Adrenal gland (tissue), 12 donors: ENCODE results near the gene SNRNP200. TPM values are rescaled to one million over a fixed set of nuclear protein-coding genes. Genes with fewer than 3 reads are reported as not detected.

Source experiments
- DNase-seq, 7 donors: peaks; one replicate each; pipeline ENCODE4 v3.0.0-alpha.2; 2019 to 2020
- H3K27ac ChIP-seq, 5 donors: fragments of 200-600 bp; sonication (generic) in 4 of 5; 1 replicate in 3 of 5; 2 replicates in 2 of 5; pipeline versions ENCODE4 v1.5.1 to v1.8.0; 2016 to 2020; ENCODE audit warnings: mild to moderate bottlenecking in 1 of 5
- H3K27me3 ChIP-seq: fragments of 200-600 bp; 2 replicates; pipeline ENCODE4 v1.8.0; 2021
- H3K36me3 ChIP-seq, 2 donors: fragments of 200-600 bp; replicated peaks in 1 of 2; 1 replicate in 1 of 2; 2 replicates in 1 of 2; pipeline versions ENCODE4 v1.5.1 to v1.8.0; 2018 to 2022
- H3K4me1 ChIP-seq, 2 donors: fragments of 200-600 bp; replicated peaks in 1 of 2; 1 replicate in 1 of 2; 2 replicates in 1 of 2; pipeline versions ENCODE4 v1.5.1 to v1.8.0; 2018 to 2021
- H3K4me3 ChIP-seq, 4 donors: fragments of 200-600 bp; sonication (generic) in 3 of 4; one replicate each; pipeline ENCODE4 v1.5.1; 2016 to 2018
- H3K9me3 ChIP-seq, 3 donors: fragments of 200-600 bp; sonication (generic) in 1 of 3; replicated peaks in 1 of 3; 1 replicate in 2 of 3; 2 replicates in 1 of 3; pipeline versions ENCODE4 v1.5.1 to v1.8.0; 2016 to 2021
- CTCF ChIP-seq, 6 experiments: fragments of 450-650 bp in 4 of 6; fragments of 200-600 bp in 2 of 6; sonication (generic) in 1 of 6; IDR thresholded peaks; 1 replicate in 5 of 6; 2 replicates in 1 of 6; pipeline versions ENCODE4 v1.5.1 to v1.8.0; 2016 to 2021; ENCODE audit warnings: antibody characterized with exemption in 6 of 6, mild to moderate bottlenecking in 2 of 6, moderate library complexity in 1 of 6
- POLR2A ChIP-seq, 2 donors: fragments of 450-650 bp; IDR thresholded peaks; one replicate each; pipeline ENCODE4 v1.6.1; 2017; ENCODE audit warnings: antibody characterized with exemption in 2 of 2, mild to moderate bottlenecking in 2 of 2, moderate library complexity in 1 of 2
- WGBS, 4 donors: extraction: QIAGEN DNeasy Blood & Tissue Kit in 2 of 4; methylation state at CpG; one replicate each; pipeline versions ENCODE4 v1.1.5 to v1.1.7; 2013 to 2017; 5-methylcytosine and 5-hydroxymethylcytosine counted together
- intact Hi-C, 2 donors: fragments of 100-400 bp; cut with DNase I; formaldehyde crosslinking; loops; one replicate each; pipeline versions ENCODE4 v1.14.1 to v1.15.0; 2022 to 2023
- polyA plus RNA-seq, 3 donors: library from polyadenylated mRNA; stranded (reverse); fragments of 200-250 nt in 2 of 3; fragments of 350-450 nt in 1 of 3; fragmentation: Illumina TruSeq in 1 of 3; extraction: RNeasy Lipid Tissue Mini Kit (QIAGEN cat#74804) in 1 of 3; gene quantifications; one replicate each; pipeline ENCODE4 v1.2.3, GENCODE V29; 2013 to 2014
- total RNA-seq, 9 donors: library from RNA; depleted of rRNA in 4 of 9; stranded (reverse); fragments of >200 nt in 4 of 9; fragments of 120-200 nt in 1 of 9; fragmentation: NEBNext Ultra II Directional in 1 of 9; extraction: Animal tissue kit (Norgen Biotek cat#: 25700) in 1 of 9; gene quantifications; one replicate each; pipeline versions ENCODE4 v1.1.0 to v1.2.4, GENCODE V29; 2013 to 2023
- donor health status: healthy with polysubstance abuse.
- donor health status: Bipolar disorder and iron deficiency.
- donor health status: DM: yes; HTN: yes; CAD: no.
- donor health status: DM: no; HTN: no; CAD: no.
- donor health status: DM: no; HTN: no; CAD: no.
- donor health status: DM: yes; HTN: yes; CAD: no.

SNRNP200 gene
- total and polyA plus RNA-seq, 12 donors = 50.4 to 117 (median 96.1) TPM

- Histone ChIP-seq H3K27me3 (peaks cover 17% of the 10 kb centered on the region), H3K4me1 (peaks cover 6 to 11% of the 10 kb centered on the region in 2 donors), H3K36me3 (no peaks in the 10 kb centered on the region), H3K27ac (no peak overlapping the region), H3K4me3 (no peak overlapping the region), H3K9me3 (no peaks in the 10 kb centered on the region)
- intact Hi-C loops = loop anchor here in 1 of 2 donors (10.0 kb wide), 1 partner anchor 188 kb away; the partner anchor contains the start of gene NEURL3
- no peak for TF ChIP-seq POLR2A (IDR thresholded peaks at IDR 0.05)
- no peak for TF ChIP-seq CTCF (IDR thresholded peaks at IDR 0.05)
- DNase-seq = no peak
Measured at GRCh38 chr2:96316999-96317398, 11.7 kb upstream of the SNRNP200 start.

- no peak overlapping the region for H3K27ac ChIP-seq
- no peaks in the 10 kb centered on the region for H3K4me1 ChIP-seq
- intact Hi-C loops = loop anchor here in 1 of 2 donors (10.0 kb wide), 1 partner anchor 189 kb away; the partner anchor contains the start of gene NEURL3
- no peak overlapping the region for H3K4me3 ChIP-seq
- peaks cover 14% of the 10 kb centered on the region for H3K27me3 ChIP-seq
- WGBS, 4 donors = 60 to 71% (median 64%) methylated on average over 7 of the region's 7 CpGs
- H3K9me3 ChIP-seq = no peaks in the 10 kb centered on the region
- no peaks in the 10 kb centered on the region for H3K36me3 ChIP-seq
- no peak for TF ChIP-seq POLR2A (IDR thresholded peaks at IDR 0.05)
- TF ChIP-seq CTCF (IDR thresholded peaks at IDR 0.05) = no peak
- DNase-seq = no peak
Measured at GRCh38 chr2:96315400-96316071, 10.2 kb upstream of the SNRNP200 start.

- DNase-seq = no peak
- 68 to 76% (median 72%) methylated on average over 3 of the region's 3 CpGs for WGBS, 4 donors
- Histone ChIP-seq H3K36me3 (no peaks in the 10 kb centered on the region), H3K4me3 (no peak overlapping the region), H3K27ac (no peak overlapping the region), H3K9me3 (no peaks in the 10 kb centered on the region), H3K27me3 (peaks cover 12% of the 10 kb centered on the region), H3K4me1 (no peaks in the 10 kb centered on the region)
- intact Hi-C loops = loop anchor here in 1 of 2 donors (10.0 kb wide), 1 partner anchor 190 kb away; the partner anchor contains the start of gene NEURL3
- no peak for TF ChIP-seq CTCF (IDR thresholded peaks at IDR 0.05)
- TF ChIP-seq POLR2A (IDR thresholded peaks at IDR 0.05) = no peak
Measured at GRCh38 chr2:96315005-96315399, 9.7 kb upstream of the SNRNP200 start.

- H3K36me3 ChIP-seq = peaks cover 0 to 3% of the 10 kb centered on the region in 2 donors
- DNase-seq = no peak
- TF ChIP-seq CTCF (IDR thresholded peaks at IDR 0.05) (no peak), POLR2A (IDR thresholded peaks at IDR 0.05) (no peak)
- H3K27me3 ChIP-seq = no peaks in the 10 kb centered on the region
- H3K27ac ChIP-seq = no peak overlapping the region
- H3K4me1 ChIP-seq = peaks cover 7 to 19% of the 10 kb centered on the region in 2 donors
- intact Hi-C loops = no loop called here
- H3K9me3 ChIP-seq = no peaks in the 10 kb centered on the region
- WGBS, 4 donors = 72 to 80% (median 73%) methylated on average over 5 of the region's 5 CpGs
- no peak overlapping the region for H3K4me3 ChIP-seq
Measured at GRCh38 chr2:96308248-96308647, 2.9 kb upstream of the SNRNP200 start.
